NB4 (cell line): ENCODE results near the gene VPS37B.

Experiments
- CTCF ChIP-seq: IDR thresholded peaks from one replicate; pipeline ENCODE4 v1.5.1; 2012; ENCODE audit warnings: low read depth, low read length
- MYC ChIP-seq: IDR thresholded peaks from 2 replicates; pipeline ENCODE4 v1.6.1; 2011; ENCODE audit warnings: low read depth, low read length
- POLR2A ChIP-seq: IDR thresholded peaks from 2 replicates; pipeline ENCODE4 v1.6.1; 2011; ENCODE audit warnings: mild to moderate bottlenecking; ENCODE audit not compliant: insufficient read length; ENCODE audit errors: extremely low read depth

- TF ChIP-seq CTCF (no peak), POLR2A (no peak), MYC (no peak)
Observed at GRCh38 chr12:122825773-122826724, 69.9 kb downstream of the VPS37B start.
